Activated CD8-positive, alpha-beta T cell treated with anti-CD3 and anti-CD28 coated beads for 36 hours (primary cell): ENCODE results near the gene DNAI7. TPM values are rescaled to one million over a fixed set of nuclear protein-coding genes. Genes with fewer than 3 reads are reported as not detected.

Experiments
- ATAC-seq: fragments of 200-7000 bp; cut with Tn5 transposase; one replicate; pipeline ENCODE4 v1.10.0; 2021; ENCODE audit warnings: mild to moderate bottlenecking, moderate library complexity
- CTCF ChIA-PET: fragments of 350-600 bp; sonication (Branson Sonifier 250); formaldehyde crosslinking; loops from one replicate; lab custom pipeline; 2021; ENCODE audit warnings: antibody characterized with exemption; lab: Charles Lee
- POLR2A ChIA-PET: fragments of 350-600 bp; sonication (Branson Sonifier 250); formaldehyde crosslinking; loops from one replicate; lab custom pipeline; 2021; ENCODE audit warnings: antibody characterized with exemption; lab: Charles Lee
- DNase-seq: peaks from one replicate; pipeline ENCODE4 v3.0.0-alpha.2; 2020
- H3K27ac Mint-ChIP-seq: one replicate; pipeline ENCODE4 v1.8.0; 2021; ENCODE audit warnings: mild to moderate bottlenecking, mixed read lengths
- H3K27me3 Mint-ChIP-seq: one replicate; pipeline ENCODE4 v1.8.0; 2021; ENCODE audit warnings: mixed read lengths
- H3K36me3 Mint-ChIP-seq: one replicate; pipeline ENCODE4 v1.8.0; 2021; ENCODE audit warnings: low read depth, mixed read lengths
- H3K4me1 Mint-ChIP-seq: one replicate; pipeline ENCODE4 v1.8.0; 2021; ENCODE audit warnings: low read depth, mixed read lengths
- H3K4me3 Mint-ChIP-seq: one replicate; pipeline ENCODE4 v1.8.0; 2021; ENCODE audit warnings: mild to moderate bottlenecking, moderate library complexity, mixed read lengths
- H3K9me3 Mint-ChIP-seq: one replicate; pipeline ENCODE4 v1.8.0; 2021; ENCODE audit warnings: mixed read lengths
- intact Hi-C: fragments of 100-400 bp; cut with micrococcal nuclease; formaldehyde crosslinking; loops from one replicate; pipeline ENCODE4 v1.10.0; 2022
- total RNA-seq, 2 experiments: library from RNA; stranded (reverse); gene quantifications; one replicate each; pipeline ENCODE4 v1.2.3, GENCODE V29; 2021
- TF ChIP-seq, protein P1 (sequence below): fragments of 200-600 bp; IDR thresholded peaks from one replicate; pipeline ENCODE4 v1.8.0; 2022; ENCODE audit warnings: antibody characterized with exemption, mild to moderate bottlenecking

DNAI7 gene
- total RNA-seq, 2 experiments from 2014 or later: not detected

DNA sequence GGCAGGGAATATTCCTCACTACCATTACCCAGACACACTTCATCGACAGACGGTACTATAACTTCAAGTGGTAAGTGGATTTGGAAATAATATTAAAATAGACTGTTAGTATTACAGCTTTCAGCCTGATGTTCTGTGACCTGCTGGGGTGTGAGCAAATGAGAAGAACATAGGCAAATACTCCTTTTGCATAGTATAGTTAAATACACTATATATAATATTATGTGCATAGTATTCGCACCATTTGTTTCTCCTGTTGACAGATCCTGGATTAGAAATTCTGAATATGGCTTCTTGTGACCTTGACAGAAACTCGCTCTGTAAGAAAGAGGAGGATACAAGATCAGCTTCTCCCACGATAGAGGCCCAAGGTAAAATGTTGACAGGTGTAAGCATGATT, 115.6 kb downstream of the DNAI7 start:
- ATAC-seq: no peak
- no peaks in the 10 kb centered on the region for H3K27me3 Mint-ChIP-seq
- H3K4me3 Mint-ChIP-seq: no peak overlapping the region
- no peaks in the 10 kb centered on the region for H3K9me3 Mint-ChIP-seq
- ChIA-PET POLR2A (interaction anchor here (0.9 kb wide), 1 partner anchor 27 kb away, joined by 3 read pairs; a partner anchor contains a TSS), CTCF (interaction anchor here (1.3 kb wide), 1 partner anchor 50 kb away, joined by 3 read pairs; no protein-coding TSS in a partner anchor)
- H3K36me3 Mint-ChIP-seq: peaks cover 5% of the 10 kb centered on the region
- intact Hi-C loops: no loop called here
- TF ChIP-seq, protein P1, sequence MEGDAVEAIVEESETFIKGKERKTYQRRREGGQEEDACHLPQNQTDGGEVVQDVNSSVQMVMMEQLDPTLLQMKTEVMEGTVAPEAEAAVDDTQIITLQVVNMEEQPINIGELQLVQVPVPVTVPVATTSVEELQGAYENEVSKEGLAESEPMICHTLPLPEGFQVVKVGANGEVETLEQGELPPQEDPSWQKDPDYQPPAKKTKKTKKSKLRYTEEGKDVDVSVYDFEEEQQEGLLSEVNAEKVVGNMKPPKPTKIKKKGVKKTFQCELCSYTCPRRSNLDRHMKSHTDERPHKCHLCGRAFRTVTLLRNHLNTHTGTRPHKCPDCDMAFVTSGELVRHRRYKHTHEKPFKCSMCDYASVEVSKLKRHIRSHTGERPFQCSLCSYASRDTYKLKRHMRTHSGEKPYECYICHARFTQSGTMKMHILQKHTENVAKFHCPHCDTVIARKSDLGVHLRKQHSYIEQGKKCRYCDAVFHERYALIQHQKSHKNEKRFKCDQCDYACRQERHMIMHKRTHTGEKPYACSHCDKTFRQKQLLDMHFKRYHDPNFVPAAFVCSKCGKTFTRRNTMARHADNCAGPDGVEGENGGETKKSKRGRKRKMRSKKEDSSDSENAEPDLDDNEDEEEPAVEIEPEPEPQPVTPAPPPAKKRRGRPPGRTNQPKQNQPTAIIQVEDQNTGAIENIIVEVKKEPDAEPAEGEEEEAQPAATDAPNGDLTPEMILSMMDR: no peak
- DNase-seq: no peak
- H3K27ac Mint-ChIP-seq: no peak overlapping the region
- H3K4me1 Mint-ChIP-seq: peaks cover 15% of the 10 kb centered on the region

DNA sequence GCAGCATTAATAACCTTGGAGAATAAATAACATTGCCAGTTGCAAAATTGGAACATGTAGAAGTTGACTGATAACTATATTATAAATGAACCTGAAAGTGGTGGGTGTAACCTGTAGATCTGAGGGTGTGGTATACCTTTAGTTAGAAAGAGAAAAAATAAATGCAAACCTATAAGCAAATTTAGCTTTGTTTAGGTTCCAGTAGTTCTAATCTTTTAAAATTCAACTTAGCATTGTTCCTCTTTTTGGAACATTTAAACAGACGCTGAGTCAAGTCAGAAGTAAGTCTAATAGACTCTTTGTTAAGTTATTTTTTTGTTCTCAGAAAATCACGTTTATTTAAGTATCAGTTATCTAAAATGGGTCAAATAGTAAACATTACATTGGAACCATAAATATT, 120.0 kb downstream of the DNAI7 start:
- CTCF ChIA-PET: no interaction called here
- no peak for ATAC-seq
- intact Hi-C loops: no loop called here

DNA sequence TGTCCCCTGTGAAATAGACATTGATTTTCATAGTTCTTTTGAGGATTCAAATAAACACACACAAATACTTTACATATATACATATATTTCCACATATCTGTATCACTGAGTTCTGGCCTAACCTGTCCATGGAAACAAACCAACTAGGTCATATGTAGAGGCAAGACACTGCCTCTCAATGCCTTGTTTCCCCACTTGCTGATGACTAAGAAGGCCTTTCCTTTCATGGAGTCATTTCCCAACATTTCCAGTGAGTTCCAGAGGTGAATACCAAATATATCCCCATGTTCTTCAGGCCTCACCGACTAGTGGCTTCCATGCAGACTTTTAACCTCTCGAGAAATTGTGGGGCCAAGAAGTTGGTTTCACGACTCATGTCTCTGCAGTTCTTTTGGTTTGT, 120.8 kb downstream of the DNAI7 start:
- H3K36me3 Mint-ChIP-seq: peaks cover 33% of the 10 kb centered on the region
- no peak for ATAC-seq
- intact Hi-C loops: no loop called here
- TF ChIP-seq, protein P1: no peak
- ChIA-PET POLR2A (no interaction called here), CTCF (no interaction called here)
- no peak overlapping the region for H3K27ac Mint-ChIP-seq
- no peaks in the 10 kb centered on the region for H3K9me3 Mint-ChIP-seq
- H3K4me3 Mint-ChIP-seq: no peak overlapping the region
- H3K4me1 Mint-ChIP-seq: peaks cover 36% of the 10 kb centered on the region
- no peaks in the 10 kb centered on the region for H3K27me3 Mint-ChIP-seq
- DNase-seq: no peak

More for the DNA sequence above, 120.0 kb downstream of the DNAI7 start:
- peaks cover 26% of the 10 kb centered on the region for H3K36me3 Mint-ChIP-seq
- no peak overlapping the region for H3K27ac Mint-ChIP-seq
- H3K4me1 Mint-ChIP-seq: peaks cover 34% of the 10 kb centered on the region
- TF ChIP-seq, protein P1: no peak
- no peaks in the 10 kb centered on the region for H3K9me3 Mint-ChIP-seq
- H3K4me3 Mint-ChIP-seq: no peak overlapping the region
- H3K27me3 Mint-ChIP-seq: no peaks in the 10 kb centered on the region
- DNase-seq: no peak
- POLR2A ChIA-PET: no interaction called here

DNA sequence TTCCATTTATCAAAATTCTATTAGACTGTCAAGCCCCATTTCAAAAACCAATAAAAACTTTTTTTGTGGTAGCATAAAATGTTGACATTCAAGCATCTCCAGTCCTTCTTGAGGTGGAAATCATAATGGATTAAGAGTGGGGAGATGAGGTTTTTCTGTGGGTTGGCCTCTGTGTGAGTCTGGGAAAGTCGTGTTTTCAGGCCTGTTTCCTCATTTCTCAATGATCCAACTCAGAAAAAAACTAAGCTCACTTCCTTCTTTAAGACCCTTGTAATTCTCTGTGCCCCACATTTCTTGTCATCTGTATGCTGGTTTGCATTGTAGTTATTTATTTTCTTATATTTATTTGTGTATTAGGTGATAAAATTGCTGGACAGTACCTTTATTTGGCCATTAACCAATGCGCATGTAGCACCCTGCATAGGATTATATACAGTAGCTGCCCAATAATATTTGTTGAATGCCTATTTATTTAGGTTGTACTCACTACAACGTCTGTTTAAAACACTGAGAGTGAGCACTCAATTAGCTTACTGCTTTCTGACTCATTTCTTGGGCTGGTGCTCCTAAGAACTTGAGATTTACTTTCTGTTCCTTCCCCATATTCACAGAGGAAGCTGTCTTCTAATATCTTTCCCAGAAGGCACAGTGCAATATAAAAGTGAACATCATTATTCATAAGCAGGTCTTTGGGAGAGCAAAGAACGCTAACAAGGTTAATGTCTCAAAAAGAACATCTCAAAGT, 121.9 kb downstream of the DNAI7 start:
- Mint-ChIP-seq H3K27me3 (no peaks in the 10 kb centered on the region), H3K4me3 (no peak overlapping the region), H3K4me1 (peaks cover 39% of the 10 kb centered on the region), H3K27ac (no peak overlapping the region), H3K36me3 (peaks cover 42% of the 10 kb centered on the region), H3K9me3 (no peaks in the 10 kb centered on the region)
- TF ChIP-seq, protein P1: no peak
- CTCF ChIA-PET: no interaction called here
- intact Hi-C loops: no loop called here
- POLR2A ChIA-PET: interaction anchor here (0.6 to 2.0 kb wide), 2 partner anchors 15 to 21 kb away, joined by 3 to 6 read pairs; a partner anchor contains a TSS
- ATAC-seq (no peak), DNase-seq (no peak)

DNA sequence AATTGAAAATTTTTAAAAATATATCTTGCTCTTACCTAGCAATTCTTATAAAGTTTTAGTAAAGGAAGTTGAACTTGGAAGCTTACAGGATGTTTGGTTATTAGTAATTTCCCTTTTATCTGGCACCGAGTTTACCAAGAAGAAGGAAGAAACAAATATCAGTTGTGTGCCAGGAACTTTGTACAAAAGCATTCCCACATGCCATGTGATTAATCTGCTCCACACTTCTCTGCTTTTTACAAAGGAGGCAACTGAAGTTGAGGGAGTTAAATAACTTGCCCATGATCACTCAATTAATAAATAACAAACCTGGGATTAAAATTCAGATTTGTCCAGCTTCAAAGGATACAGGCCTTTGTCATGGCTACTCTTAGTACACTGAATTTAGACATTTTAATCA, 123.6 kb downstream of the DNAI7 start:
- TF ChIP-seq, protein P1: no peak
- H3K27ac Mint-ChIP-seq: no peak overlapping the region
- POLR2A ChIA-PET: no interaction called here
- peaks cover 44% of the 10 kb centered on the region for H3K4me1 Mint-ChIP-seq
- H3K27me3 Mint-ChIP-seq: no peaks in the 10 kb centered on the region
- ATAC-seq (no peak), DNase-seq (no peak)
- H3K9me3 Mint-ChIP-seq: no peaks in the 10 kb centered on the region
- H3K36me3 Mint-ChIP-seq: peaks cover 57% of the 10 kb centered on the region
- intact Hi-C loops: no loop called here
- H3K4me3 Mint-ChIP-seq: no peak overlapping the region
- CTCF ChIA-PET: no interaction called here
